ENCODE measurements around the gene NRGN.

GRCh38 chr11:124717421-124717785 is 22.3 kb upstream of the NRGN start:
- TF ChIP-seq CTCF (IDR thresholded peaks at IDR 0.05) = no peak
- no peak for TF ChIP-seq POLR2A (IDR thresholded peaks at IDR 0.05)
- no peak for TF ChIP-seq EP300 (IDR thresholded peaks at IDR 0.05)

Measured in gastroesophageal sphincter (tissue), 3 donors.